Fibroblast of villous mesenchyme (primary cell): ENCODE data around the gene SRRM2. TPM values are rescaled to one million over a fixed set of nuclear protein-coding genes. Genes with fewer than 3 reads are reported as not detected.

ENCODE experiments used
- DNase-seq: peaks from one replicate; pipeline ENCODE4 v3.0.0-alpha.2; 2010; ENCODE audit warnings: low read depth
- H3K4me3 ChIP-seq: 2 replicates; pipeline ENCODE4 v1.5.1; 2011; ENCODE audit warnings: low read depth, mild to moderate bottlenecking, low read length
- total RNA-seq: library from RNA; depleted of rRNA; stranded (reverse); fragments of >200 nt; gene quantifications from 2 replicates; pipeline ENCODE4 v1.2.3, GENCODE V29; 2012
- TF ChIP-seq, protein P1 (sequence below): IDR thresholded peaks from 2 replicates; pipeline ENCODE4 v1.5.1; 2012; ENCODE audit warnings: low read depth, mild to moderate bottlenecking, low read length; ENCODE audit not compliant: insufficient read depth

Gene SRRM2
- total RNA-seq, 1 donor, result 62.2 TPM

DNA sequence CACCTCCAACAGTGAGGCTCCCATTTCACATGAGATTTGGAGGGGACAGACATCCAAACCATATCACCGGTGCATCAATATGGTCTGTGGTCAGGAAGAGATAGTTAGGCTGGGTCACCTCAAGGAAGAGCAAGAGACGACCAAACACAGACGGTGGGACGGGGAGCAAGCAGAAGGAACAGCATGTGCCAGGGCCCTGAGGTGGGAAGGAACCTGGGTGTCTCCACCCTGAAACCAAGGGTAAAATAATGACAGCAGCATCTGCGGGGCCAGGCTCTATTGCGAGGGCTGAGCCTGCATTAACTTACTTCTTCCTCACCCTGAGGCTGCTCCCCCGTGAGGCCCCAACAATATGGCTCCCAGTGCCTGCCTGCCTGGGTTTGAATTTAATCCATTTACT is 55.7 kb downstream of the SRRM2 start:
- no peak overlapping the region for H3K4me3 ChIP-seq
- TF ChIP-seq, protein P1, sequence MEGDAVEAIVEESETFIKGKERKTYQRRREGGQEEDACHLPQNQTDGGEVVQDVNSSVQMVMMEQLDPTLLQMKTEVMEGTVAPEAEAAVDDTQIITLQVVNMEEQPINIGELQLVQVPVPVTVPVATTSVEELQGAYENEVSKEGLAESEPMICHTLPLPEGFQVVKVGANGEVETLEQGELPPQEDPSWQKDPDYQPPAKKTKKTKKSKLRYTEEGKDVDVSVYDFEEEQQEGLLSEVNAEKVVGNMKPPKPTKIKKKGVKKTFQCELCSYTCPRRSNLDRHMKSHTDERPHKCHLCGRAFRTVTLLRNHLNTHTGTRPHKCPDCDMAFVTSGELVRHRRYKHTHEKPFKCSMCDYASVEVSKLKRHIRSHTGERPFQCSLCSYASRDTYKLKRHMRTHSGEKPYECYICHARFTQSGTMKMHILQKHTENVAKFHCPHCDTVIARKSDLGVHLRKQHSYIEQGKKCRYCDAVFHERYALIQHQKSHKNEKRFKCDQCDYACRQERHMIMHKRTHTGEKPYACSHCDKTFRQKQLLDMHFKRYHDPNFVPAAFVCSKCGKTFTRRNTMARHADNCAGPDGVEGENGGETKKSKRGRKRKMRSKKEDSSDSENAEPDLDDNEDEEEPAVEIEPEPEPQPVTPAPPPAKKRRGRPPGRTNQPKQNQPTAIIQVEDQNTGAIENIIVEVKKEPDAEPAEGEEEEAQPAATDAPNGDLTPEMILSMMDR, result no peak
- DNase-seq, result no peak

DNA sequence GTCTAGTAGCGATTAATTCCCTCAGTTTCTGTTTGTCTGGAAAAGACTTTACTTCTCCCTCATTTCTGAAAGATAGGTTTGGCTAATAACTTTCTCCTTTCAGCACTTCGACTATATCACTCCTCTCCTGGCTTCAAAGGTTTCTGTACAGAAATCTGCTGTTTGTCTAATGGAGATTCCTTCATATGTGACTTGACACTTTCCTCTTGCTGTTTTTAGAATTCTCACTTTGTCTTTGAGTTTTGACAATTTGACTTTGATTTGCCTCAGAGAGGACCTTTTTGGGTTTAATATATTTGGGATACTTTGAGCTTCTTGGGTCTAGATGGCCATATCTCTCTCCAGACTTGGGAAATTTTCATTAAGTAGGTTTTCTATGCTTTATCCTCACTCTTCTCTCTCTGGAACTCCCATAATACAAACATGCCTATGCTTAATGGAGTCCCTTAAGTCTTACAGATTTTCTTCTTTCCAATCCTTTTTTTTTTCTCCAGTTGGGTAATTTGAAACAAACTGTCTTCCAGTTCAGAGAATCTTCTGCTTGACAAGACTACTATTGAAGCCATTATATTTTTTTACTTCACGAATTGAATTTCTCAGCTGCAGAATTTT is 56.8 kb downstream of the SRRM2 start:
- no peak for DNase-seq
- TF ChIP-seq, protein P1, result no peak
- H3K4me3 ChIP-seq, result no peak overlapping the region

DNA sequence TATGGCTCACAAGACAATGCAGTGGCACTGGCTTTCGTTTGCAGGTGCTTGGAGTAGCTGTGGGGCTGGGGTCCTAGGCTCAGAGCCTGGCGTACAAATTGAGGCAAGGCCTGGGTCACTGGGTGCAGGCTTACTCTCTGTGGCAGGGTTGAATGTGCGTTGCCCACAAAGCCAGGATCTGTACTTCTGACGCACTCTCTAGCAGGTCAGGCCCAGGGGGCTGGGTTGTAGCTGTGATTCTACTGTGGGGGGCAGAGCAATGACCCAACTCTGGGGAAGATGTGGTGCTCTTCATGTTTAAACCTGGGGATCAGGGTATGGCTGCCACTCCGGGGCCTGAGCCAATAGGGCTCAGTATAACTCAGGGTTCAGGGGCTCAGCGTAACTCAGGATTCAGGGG is 58.2 kb downstream of the SRRM2 start:
- no peak for DNase-seq
- no peak overlapping the region for H3K4me3 ChIP-seq

DNA sequence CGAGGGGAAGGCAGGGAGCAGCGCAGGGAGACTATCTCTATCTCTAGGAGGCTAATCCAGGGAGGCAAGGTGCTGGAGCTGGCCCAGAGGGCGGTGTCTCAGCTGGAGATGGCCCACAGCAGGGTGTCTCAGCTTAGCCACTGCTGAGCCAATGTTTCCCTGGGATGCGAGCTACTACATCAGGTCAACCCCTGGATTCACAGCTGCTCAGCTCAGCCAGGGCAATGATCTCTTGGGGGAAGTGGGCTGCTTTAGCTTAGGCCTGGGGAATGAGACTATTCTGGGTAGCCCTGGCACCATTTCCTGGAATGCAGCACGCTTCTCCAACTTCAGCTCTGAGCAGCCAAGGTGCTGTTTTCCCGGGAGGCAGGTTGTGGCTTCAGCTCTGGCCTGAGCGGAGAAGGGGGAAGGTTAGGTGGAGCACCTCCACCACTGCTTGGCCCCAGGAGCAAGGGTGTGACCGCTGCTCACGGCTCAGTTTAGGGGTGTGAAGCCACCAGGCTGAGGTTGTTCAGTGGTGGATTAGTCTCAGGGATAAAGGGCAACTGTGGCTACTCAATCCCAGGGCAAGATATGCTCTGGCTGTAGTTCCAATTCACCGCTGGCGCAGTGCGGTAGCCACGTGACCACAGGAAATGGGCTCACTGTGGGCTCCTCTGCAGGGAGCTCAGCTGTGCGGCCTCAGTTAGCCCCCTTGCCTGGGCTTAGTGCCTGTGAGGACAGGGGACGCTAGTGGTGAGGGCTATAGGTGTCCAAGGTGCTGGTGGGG is 59.4 kb downstream of the SRRM2 start:
- TF ChIP-seq, protein P1, result no peak
- H3K4me3 ChIP-seq, result no peak overlapping the region
- DNase-seq, result no peak

More for the DNA sequence above, 58.2 kb downstream of the SRRM2 start:
- TF ChIP-seq, protein P1, result no peak

DNA sequence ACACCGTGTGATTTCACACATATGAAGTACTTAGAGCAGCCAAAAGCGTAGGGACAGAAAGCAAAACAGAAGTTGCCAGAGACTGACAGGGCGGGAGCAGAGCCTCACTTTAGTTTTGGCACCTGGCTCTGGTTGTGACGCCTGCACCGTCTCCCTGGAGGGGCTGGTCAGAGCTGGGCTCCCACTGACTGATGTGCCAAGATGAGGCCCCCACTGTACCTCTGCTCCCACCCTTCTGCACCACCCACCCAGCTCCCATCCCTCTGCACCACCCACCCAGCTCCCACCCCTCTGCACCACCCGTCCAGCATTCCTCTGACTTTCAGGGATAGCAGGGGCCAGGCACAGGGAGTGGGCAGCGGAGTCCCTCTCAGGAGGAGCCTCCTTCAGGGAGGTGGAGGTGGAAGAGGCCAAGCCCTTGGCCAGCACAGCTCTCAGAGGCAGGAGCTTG is 61.4 kb downstream of the SRRM2 start:
- TF ChIP-seq, protein P1, result no peak
- H3K4me3 ChIP-seq, result no peak overlapping the region
- DNase-seq, result no peak

DNA sequence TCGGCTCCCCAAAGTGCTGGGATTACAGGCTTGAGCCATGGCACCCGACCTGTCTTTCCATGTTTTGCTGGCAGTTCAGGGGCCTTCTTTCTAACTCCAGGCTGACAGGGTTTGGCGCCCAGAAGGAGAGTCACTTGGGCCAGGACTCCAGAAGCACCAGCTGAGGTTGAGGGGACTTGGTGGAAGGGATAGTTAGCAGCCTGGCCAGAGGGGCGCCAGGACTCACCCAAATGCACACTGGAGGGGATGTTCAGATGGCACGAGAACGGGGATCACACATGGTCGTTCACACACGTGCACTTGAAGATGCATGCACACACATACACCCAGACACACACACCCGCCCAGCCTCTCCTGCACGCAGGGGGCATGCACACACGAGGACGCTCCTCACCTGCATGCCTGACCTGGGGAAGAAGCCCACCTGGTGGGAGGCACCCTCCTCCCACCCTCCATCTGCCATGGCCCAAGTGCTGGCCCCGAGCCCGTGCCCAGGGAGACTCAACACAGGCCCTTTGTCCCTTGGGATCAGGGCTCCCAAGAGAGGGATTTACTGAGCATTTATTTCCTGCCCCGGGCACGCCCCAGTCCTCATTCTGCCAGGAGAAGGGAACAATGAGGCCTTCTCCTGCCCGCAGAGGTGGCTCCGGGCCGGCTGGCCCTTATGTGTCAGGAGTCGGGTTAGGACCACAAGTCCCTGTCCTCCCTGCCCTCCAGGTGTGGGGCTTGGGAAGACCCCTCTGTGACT is 62.3 kb downstream of the SRRM2 start:
- TF ChIP-seq, protein P1, result no peak
- DNase-seq, result no peak
- no peak overlapping the region for H3K4me3 ChIP-seq
